H9 (cell line): Measurements from ENCODE around the gene TRAF3IP1. TPM values are rescaled to one million over a fixed set of nuclear protein-coding genes. Genes with fewer than 3 reads are reported as not detected.

Experiments used
- DNase-seq: peaks from one replicate; pipeline ENCODE4 v3.0.0-alpha.2; 2017
- H2AFZ ChIP-seq: one replicate; pipeline ENCODE4 v1.6.1; 2013; ENCODE audit warnings: mild to moderate bottlenecking, low read length, control low read depth, moderate library complexity
- H2AK5ac ChIP-seq: 2 replicates; pipeline ENCODE4 v1.6.1; 2013; ENCODE audit warnings: low read length, control low read depth, mixed read lengths; ENCODE audit not compliant: insufficient read length
- H2BK120ac ChIP-seq: one replicate; pipeline ENCODE4 v1.6.1; 2013; ENCODE audit warnings: low read depth, mild to moderate bottlenecking, low read length, control low read depth, inconsistent platforms; ENCODE audit not compliant: poor library complexity, severe bottlenecking
- H2BK12ac ChIP-seq: 2 replicates; pipeline ENCODE4 v1.6.1; 2013; ENCODE audit warnings: low read length, control low read depth, mixed read lengths, low read depth; ENCODE audit not compliant: insufficient read length
- H2BK15ac ChIP-seq: 2 replicates; pipeline ENCODE4 v1.6.1; 2013; ENCODE audit warnings: low read depth, low read length, control low read depth
- H2BK20ac ChIP-seq: one replicate; pipeline ENCODE4 v1.6.1; 2013; ENCODE audit warnings: low read depth, mild to moderate bottlenecking, low read length, control low read depth, inconsistent platforms; ENCODE audit not compliant: poor library complexity, severe bottlenecking
- H2BK5ac ChIP-seq: 2 replicates; pipeline ENCODE4 v1.6.1; 2013; ENCODE audit warnings: low read length, control low read depth, mixed read lengths; ENCODE audit not compliant: insufficient read length
- H3K14ac ChIP-seq: 2 replicates; pipeline ENCODE4 v1.6.1; 2013; ENCODE audit warnings: low read length, control low read depth; ENCODE audit not compliant: insufficient read depth
- H3K18ac ChIP-seq: 2 replicates; pipeline ENCODE4 v1.6.1; 2013; ENCODE audit warnings: low read depth, mild to moderate bottlenecking, mixed read lengths, low read length, control low read depth; ENCODE audit not compliant: insufficient read length
- H3K23ac ChIP-seq: 2 replicates; pipeline ENCODE4 v1.6.1; 2013; ENCODE audit warnings: low read length, control low read depth, mixed read lengths, low read depth; ENCODE audit not compliant: insufficient read length
- H3K23me2 ChIP-seq: 2 replicates; pipeline ENCODE4 v1.6.1; 2013; ENCODE audit warnings: low read depth, mild to moderate bottlenecking, mixed read lengths, low read length, control low read depth; ENCODE audit not compliant: insufficient read length, poor library complexity, severe bottlenecking
- H3K27ac ChIP-seq: 2 replicates; pipeline ENCODE4 v1.5.1; 2013; ENCODE audit warnings: low read length, control low read depth, mixed read lengths, low read depth; ENCODE audit not compliant: insufficient read length
- H3K27me3 ChIP-seq: 2 replicates; pipeline ENCODE4 v1.6.1; 2013; ENCODE audit warnings: low read length, control low read depth, inconsistent platforms; ENCODE audit not compliant: insufficient read depth
- H3K4ac ChIP-seq: 2 replicates; pipeline ENCODE4 v1.6.1; 2013; ENCODE audit warnings: low read depth, mild to moderate bottlenecking, control low read depth, inconsistent platforms, low read length, moderate library complexity
- H3K4me1 ChIP-seq: 2 replicates; pipeline ENCODE4 v1.6.1; 2013; ENCODE audit warnings: low read length, control low read depth, inconsistent platforms; ENCODE audit not compliant: insufficient read depth
- H3K4me2 ChIP-seq: 2 replicates; pipeline ENCODE4 v1.6.1; 2013; ENCODE audit warnings: low read length, control low read depth, mixed read lengths; ENCODE audit not compliant: insufficient read length, insufficient read depth
- H3K56ac ChIP-seq: 2 replicates; pipeline ENCODE4 v1.6.1; 2013; ENCODE audit warnings: low read depth, mild to moderate bottlenecking, mixed read lengths, low read length, control low read depth; ENCODE audit not compliant: insufficient read length
- H3K79me1 ChIP-seq: 2 replicates; pipeline ENCODE4 v1.6.1; 2013; ENCODE audit warnings: low read depth, mild to moderate bottlenecking, moderate library complexity, low read length, control low read depth, inconsistent platforms; ENCODE audit not compliant: insufficient read depth, poor library complexity, severe bottlenecking
- H3K79me2 ChIP-seq: 2 replicates; pipeline ENCODE4 v1.6.1; 2013; ENCODE audit warnings: low read length, control low read depth, inconsistent platforms; ENCODE audit not compliant: insufficient read depth
- H3K9ac ChIP-seq: 2 replicates; pipeline ENCODE4 v1.6.1; 2013; ENCODE audit warnings: low read length, control low read depth, mixed read lengths; ENCODE audit not compliant: insufficient read length; ENCODE audit errors: extremely low read depth
- H3K9me3 ChIP-seq: one replicate; pipeline ENCODE4 v1.6.1; 2013; ENCODE audit warnings: low read depth, low read length, inconsistent platforms; ENCODE audit not compliant: control insufficient read depth
- H3T11ph ChIP-seq: one replicate; pipeline ENCODE4 v1.6.1; 2013; ENCODE audit warnings: mild to moderate bottlenecking, low read length, control low read depth, inconsistent platforms
- H4K20me1 ChIP-seq: one replicate; pipeline ENCODE4 v1.6.1; 2013; ENCODE audit not compliant: control insufficient read depth, insufficient read length, insufficient read depth
- H4K5ac ChIP-seq: 2 replicates; pipeline ENCODE4 v1.6.1; 2013; ENCODE audit warnings: low read depth, mild to moderate bottlenecking, mixed read lengths, low read length, control low read depth; ENCODE audit not compliant: insufficient read length
- H4K8ac ChIP-seq: replicated peaks from 2 replicates; pipeline ENCODE4 v1.6.1; 2013; ENCODE audit warnings: low read length, control low read depth, mixed read lengths, low read depth; ENCODE audit not compliant: insufficient read length
- H4K91ac ChIP-seq: 2 replicates; pipeline ENCODE4 v1.6.1; 2013; ENCODE audit warnings: low read depth, mild to moderate bottlenecking, moderate library complexity, mixed read lengths, low read length, control low read depth; ENCODE audit not compliant: insufficient read length
- H3K27ac Mint-ChIP-seq, 3 experiments: 2 replicates in 2 of 3; 3 replicates in 1 of 3; pipeline ENCODE4 v1.8.0; 2020 to 2021; ENCODE audit warnings: mixed read lengths in 3 of 3, mild to moderate bottlenecking in 1 of 3, moderate library complexity in 1 of 3
- H3K27me3 Mint-ChIP-seq: 2 replicates; pipeline ENCODE4 v1.8.0; 2021; ENCODE audit warnings: low read depth, mild to moderate bottlenecking, moderate library complexity, mixed read lengths
- H3K36me3 Mint-ChIP-seq, 3 experiments: 2 replicates in 2 of 3; 3 replicates in 1 of 3; pipeline ENCODE4 v1.8.0; 2020 to 2021; ENCODE audit warnings: low read depth in 3 of 3, mixed read lengths in 3 of 3; ENCODE audit not compliant: insufficient read depth in 1 of 3
- H3K4me1 Mint-ChIP-seq, 2 experiments: 2 replicates each; pipeline ENCODE4 v1.8.0; 2020; ENCODE audit warnings: mixed read lengths in 2 of 2
- H3K4me3 Mint-ChIP-seq, 2 experiments: 2 replicates in 1 of 2; 3 replicates in 1 of 2; pipeline ENCODE4 v1.8.0; 2020 to 2021; ENCODE audit warnings: mild to moderate bottlenecking in 2 of 2, mixed read lengths in 2 of 2, moderate library complexity in 1 of 2
- H3K9me3 Mint-ChIP-seq, 2 experiments: 2 replicates in 1 of 2; 3 replicates in 1 of 2; pipeline ENCODE4 v1.8.0; 2020; ENCODE audit warnings: mild to moderate bottlenecking in 2 of 2, mixed read lengths in 2 of 2, moderate library complexity in 1 of 2
- CTCF ChIP-seq: fragments of 200-600 bp; sonication (generic); conservative IDR thresholded peaks from 3 replicates; pipeline ENCODE4 v1.8.0; 2021; ENCODE audit warnings: antibody characterized with exemption, mild to moderate bottlenecking
- WGBS: extraction: QIAGEN DNeasy Blood & Tissue Kit; methylation state at CpG from one replicate; pipeline ENCODE4 v1.1.7; 2013; ENCODE audit warnings: missing lambda C conversion rate, low lambda C conversion rate, mixed read lengths; ENCODE audit not compliant: insufficient read length; ENCODE audit errors: extremely low coverage; 5-methylcytosine and 5-hydroxymethylcytosine counted together
- total RNA-seq: library from RNA; stranded (reverse); gene quantifications from 2 replicates; pipeline ENCODE4 v1.2.1, GENCODE V29; 2021

The TRAF3IP1 gene
- total RNA-seq, 1 experiment from 2014 or later, result 16.4 TPM

- no peak overlapping the region for H3K23ac ChIP-seq
- H3K27ac ChIP-seq, result no peak overlapping the region
- no peak overlapping the region for H2BK12ac ChIP-seq
- H2AK5ac ChIP-seq, result no peak overlapping the region
- H3K4me2 ChIP-seq, result no peak overlapping the region
- no peaks in the 10 kb centered on the region for H3K27me3 Mint-ChIP-seq
- WGBS, result no CpG with 5 or more reads among the region's 7 CpGs
- no peak overlapping the region for H3K4ac ChIP-seq
- no peaks in the 10 kb centered on the region for H3K9me3 ChIP-seq
- H4K91ac ChIP-seq, result no peak overlapping the region
- no peak for TF ChIP-seq CTCF
- H3K56ac ChIP-seq, result no peak overlapping the region
- H3T11ph ChIP-seq, result no peak overlapping the region
- no peak overlapping the region for H4K5ac ChIP-seq
- H3K79me1 ChIP-seq, result no peaks in the 10 kb centered on the region
- H3K79me2 ChIP-seq, result no peaks in the 10 kb centered on the region
- no peak overlapping the region for H3K18ac ChIP-seq
- no peak overlapping the region for H2AFZ ChIP-seq
- H3K4me1 ChIP-seq, result no peaks in the 10 kb centered on the region
- H3K36me3 Mint-ChIP-seq, result peaks cover 0 to 4% (median 0%) of the 10 kb centered on the region in 3 experiments; a peak in 3 of 7 replicates
- H2BK20ac ChIP-seq, result no peak overlapping the region
- peaks cover 0 to 11% of the 10 kb centered on the region in 2 experiments; a peak in 2 of 4 replicates for H3K4me1 Mint-ChIP-seq
- DNase-seq, result no peak
- H2BK5ac ChIP-seq, result no peak overlapping the region
- no peaks in the 10 kb centered on the region for H3K23me2 ChIP-seq
- H3K4me3 Mint-ChIP-seq, result peak overlapping the region in 1 of 2 experiments; percentile 1; a peak in 1 of 5 replicates
- no peak overlapping the region for H3K9ac ChIP-seq
- no peak overlapping the region for H2BK15ac ChIP-seq
- no peak overlapping the region for H4K8ac ChIP-seq
- H3K27ac Mint-ChIP-seq, result peak overlapping the region in 2 of 3 experiments; percentile 33 to 42; a peak in 2 of 7 replicates
- H3K14ac ChIP-seq, result no peak overlapping the region
- H3K9me3 Mint-ChIP-seq, result no peaks in the 10 kb centered on the region; a peak in 1 of 5 replicates
- no peaks in the 10 kb centered on the region for H4K20me1 ChIP-seq
- no peaks in the 10 kb centered on the region for H3K27me3 ChIP-seq
- no peak overlapping the region for H2BK120ac ChIP-seq
These were observed 76.3 kb downstream of the TRAF3IP1 start for GRCh38 chr2:238396663-238397062.
